SK-N-SH (cell line): ENCODE data around the gene EHMT2. TPM values are rescaled to one million over a fixed set of nuclear protein-coding genes. Genes with fewer than 3 reads are reported as not detected.
A peak's percentile ranks its signal among the peaks of the same experiment; 100 is the strongest.
"Not testable (repeated sequence)": the region's sequence is repeated elsewhere in the genome, so short reads cannot be mapped to it uniquely, and the experiment has no call there.

Experiments
- CTCF ChIA-PET: fragments of 300-600, 350-600 bp; formaldehyde crosslinking; extraction: SDS; loops from one replicate; lab custom pipeline; 2021; lab: Yijun Ruan, JAX
- POLR2A ChIA-PET: fragments of 350-600 bp; sonication (Branson Sonifier 250); formaldehyde crosslinking; extraction: SDS; loops from one replicate; lab custom pipeline; 2020; ENCODE audit warnings: antibody characterized with exemption, inconsistent platforms; lab: Yijun Ruan, JAX
- DNase-seq: peaks from one replicate; pipeline ENCODE4 v3.0.0; 2012
- H2AFZ ChIP-seq: fragments of 200-600 bp; sonication (generic); 2 replicates; pipeline ENCODE4 v1.8.1; 2016; ENCODE audit warnings: antibody characterized with exemption, mild to moderate bottlenecking, low read depth
- H3F3A ChIP-seq: fragments of 200-600 bp; sonication (generic); replicated peaks from 2 replicates; pipeline ENCODE3; 2016; ENCODE audit warnings: antibody characterized with exemption, mild to moderate bottlenecking; ENCODE audit not compliant: insufficient read depth
- H3K27ac ChIP-seq, 2 experiments: fragments of 200-500 bp in 1 of 2; fragments of 200-600 bp in 1 of 2; sonication (Bioruptor generic) in 1 of 2; sonication (generic), shearing (Covaris generic) in 1 of 2; 2 replicates each; pipeline versions ENCODE4 v1.5.1 to v1.6.1; 2014 to 2016; ENCODE audit warnings: low read depth in 2 of 2, inconsistent platforms in 1 of 2, low read length in 1 of 2, mild to moderate bottlenecking in 1 of 2, mixed read lengths in 1 of 2
- H3K27me3 ChIP-seq: fragments of 200-600 bp; sonication (generic), shearing (Covaris generic); 2 replicates; pipeline ENCODE4 v1.6.1; 2016; ENCODE audit warnings: mixed run types; ENCODE audit not compliant: insufficient read depth
- H3K36me3 ChIP-seq, 2 experiments: fragments of 200-500 bp in 1 of 2; fragments of 200-600 bp in 1 of 2; sonication (Bioruptor generic) in 1 of 2; sonication (generic) in 1 of 2; replicated peaks in 1 of 2; 2 replicates each; pipeline versions ENCODE3 to v1.5.1; 2014 to 2016; ENCODE audit warnings: low read length in 1 of 2, mild to moderate bottlenecking in 1 of 2; ENCODE audit not compliant: insufficient read depth in 2 of 2, control insufficient read depth in 1 of 2
- H3K4me1 ChIP-seq, 2 experiments: fragments of 200-500 bp in 1 of 2; fragments of 200-600 bp in 1 of 2; sonication (Bioruptor generic) in 1 of 2; sonication (generic), shearing (Covaris generic) in 1 of 2; 2 replicates each; pipeline versions ENCODE4 v1.5.1 to v1.6.1; 2014 to 2016; ENCODE audit warnings: low read depth in 1 of 2, low read length in 1 of 2, mixed run types in 1 of 2; ENCODE audit not compliant: insufficient read depth in 2 of 2, control insufficient read depth in 1 of 2
- H3K4me2 ChIP-seq: fragments of 200-600 bp; sonication (generic), shearing (Covaris generic); 2 replicates; pipeline ENCODE4 v1.6.1; 2017; ENCODE audit warnings: mixed run types
- H3K4me3 ChIP-seq, 2 experiments: fragments of 200-500 bp in 1 of 2; fragments of 200-600 bp in 1 of 2; sonication (Bioruptor generic) in 1 of 2; sonication (generic), shearing (Covaris generic) in 1 of 2; 2 replicates each; pipeline versions ENCODE4 v1.5.1 to v1.8.1; 2014 to 2016; ENCODE audit warnings: low read depth in 2 of 2, inconsistent platforms in 1 of 2, low read length in 1 of 2, mild to moderate bottlenecking in 1 of 2, mixed read lengths in 1 of 2, moderate library complexity in 1 of 2
- H3K79me2 ChIP-seq: fragments of 200-600 bp; sonication (generic); 2 replicates; pipeline ENCODE4 v1.8.1; 2017; ENCODE audit warnings: mild to moderate bottlenecking; ENCODE audit not compliant: insufficient read depth
- H3K9ac ChIP-seq: fragments of 200-600 bp; sonication (generic); 2 replicates; pipeline ENCODE4 v1.6.1; 2017; ENCODE audit warnings: mixed run types
- H3K9me2 ChIP-seq: fragments of 200-600 bp; sonication (generic); 2 replicates; pipeline ENCODE4 v1.6.1; 2017; ENCODE audit warnings: mixed run types
- H3K9me3 ChIP-seq: fragments of 200-600 bp; sonication (generic); 2 replicates; pipeline ENCODE4 v1.6.1; 2017; ENCODE audit warnings: mixed run types, mild to moderate bottlenecking, moderate library complexity
- H4K20me1 ChIP-seq: fragments of 200-600 bp; sonication (generic); 2 replicates; pipeline ENCODE4 v1.6.1; 2017; ENCODE audit warnings: mild to moderate bottlenecking, mixed run types; ENCODE audit not compliant: insufficient read depth
- ELF1 ChIP-seq: IDR thresholded peaks from 2 replicates; pipeline ENCODE4 v1.4.0; 2012
- EP300 ChIP-seq, 2 experiments: IDR thresholded peaks; 2 replicates each; pipeline versions ENCODE4 v1.4.0 to v1.6.1; 2012; ENCODE audit warnings: borderline replicate concordance in 1 of 2, low read depth in 1 of 2, low read length in 1 of 2
- FOXJ3 ChIP-seq: sonication (generic); formaldehyde crosslinking; IDR thresholded peaks from 2 replicates; pipeline ENCODE4 v1.5.1; 2020; ENCODE audit warnings: mild to moderate bottlenecking, missing genetic modification reagents
- GABPA ChIP-seq: IDR thresholded peaks from 2 replicates; pipeline ENCODE4 v1.4.0; 2012; ENCODE audit warnings: low read depth, mild to moderate bottlenecking
- MAX ChIP-seq: IDR thresholded peaks from 2 replicates; pipeline ENCODE4 v1.4.0; 2012; ENCODE audit warnings: low read depth
- MEF2A ChIP-seq: IDR thresholded peaks from 2 replicates; pipeline ENCODE4 v1.4.0; 2012; ENCODE audit warnings: low read depth, borderline replicate concordance
- MXI1 ChIP-seq: IDR thresholded peaks from 2 replicates; pipeline ENCODE4 v1.6.1; 2012; ENCODE audit warnings: mild to moderate bottlenecking, low read depth, low read length, improper control_type of control experiment
- NFIC ChIP-seq: IDR thresholded peaks from 2 replicates; pipeline ENCODE4 v1.4.0; 2012; ENCODE audit warnings: borderline replicate concordance
- PBX3 ChIP-seq: IDR thresholded peaks from 2 replicates; pipeline ENCODE4; 2012
- POLR2AphosphoS5 ChIP-seq: IDR thresholded peaks from 2 replicates; pipeline ENCODE4 v1.6.1; 2012; ENCODE audit warnings: low read depth, low read length
- RCOR1 ChIP-seq: fragments of 150-350 bp; IDR thresholded peaks from 2 replicates; pipeline ENCODE4 v1.6.1; 2017; ENCODE audit warnings: antibody characterized with exemption, low read length
- TCF12 ChIP-seq: IDR thresholded peaks from 2 replicates; pipeline ENCODE4 v1.4.0; 2012
- YY1 ChIP-seq: IDR thresholded peaks from 2 replicates; pipeline ENCODE4 v1.4.0; 2012; ENCODE audit warnings: low read depth, mild to moderate bottlenecking
- WGBS: methylation state at CpG from one replicate; pipeline ENCODE4 v1.1.6; 2017; ENCODE audit warnings: low lambda C conversion rate; 5-methylcytosine and 5-hydroxymethylcytosine counted together
- polyA plus RNA-seq, 3 experiments: library from polyadenylated mRNA; depleted of rRNA; stranded (reverse); fragments of >200 nt; gene quantifications; 2 replicates each; pipeline ENCODE4 v1.2.3, GENCODE V29; 2012

The EHMT2 gene
- polyA plus RNA-seq, 1 of the 3 experiments (the other 2 are of a cell fraction), result 72.0 TPM

GRCh38 chr6:31858707-31859106 lies 38.8 kb downstream of the EHMT2 start:
- no peak overlapping the region for H3K4me3 ChIP-seq
- no peak overlapping the region for H3K4me2 ChIP-seq
- no peaks in the 10 kb centered on the region for H4K20me1 ChIP-seq
- no peaks in the 10 kb centered on the region for H3K27me3 ChIP-seq
- DNase-seq, result no peak
- H3K27ac ChIP-seq, result no peak overlapping the region
- peaks cover 10% of the 10 kb centered on the region for H3K79me2 ChIP-seq
- ChIA-PET CTCF (no interaction called here), POLR2A (no interaction called here)
- peaks cover 4 to 11% of the 10 kb centered on the region in 2 experiments for H3K36me3 ChIP-seq
- H3K9me3 ChIP-seq, result no peaks in the 10 kb centered on the region
- no peak overlapping the region for H2AFZ ChIP-seq
- peaks cover 0 to 7% of the 10 kb centered on the region in 2 experiments; a peak in 1 of 4 replicates for H3K4me1 ChIP-seq
- WGBS, result 94% methylated on average over 8 of the region's 8 CpGs
- H3K9ac ChIP-seq, result no peak overlapping the region
- TF ChIP-seq EP300 (IDR thresholded peaks at IDR 0.05; ENCODE audit: borderline replicate concordance in 1 of 2, low read depth in 1 of 2, low read length in 1 of 2), result no peak
- TF ChIP-seq NFIC, result no peak
- TF ChIP-seq TCF12, result no peak
- no peak for TF ChIP-seq POLR2AphosphoS5
- no peak for TF ChIP-seq RCOR1
- no peak for TF ChIP-seq FOXJ3
- TF ChIP-seq GABPA, result no peak
- TF ChIP-seq MXI1, result no peak
- TF ChIP-seq MEF2A, result no peak
- no peak for TF ChIP-seq MAX
- no peak for TF ChIP-seq ELF1
- no peak for TF ChIP-seq YY1
- no peak for TF ChIP-seq PBX3
- TF ChIP-seq, all 33 proteins: peak for 0
- Histone ChIP-seq H3K9me2 (no peaks in the 10 kb centered on the region), H3F3A (peaks cover 7% of the 10 kb centered on the region)

- CTCF ChIA-PET, result interaction anchor here (1.2 to 1.6 kb wide), 3 partner anchors 31 to 128 kb away, joined by 3 to 5 read pairs (median 4); partner anchors contain the start of gene DDAH2
- H3K4me2 ChIP-seq, H3K27ac ChIP-seq, H3K9ac ChIP-seq, H3K27me3 ChIP-seq, POLR2A ChIA-PET, H4K20me1 ChIP-seq, H2AFZ ChIP-seq, H3K4me1 ChIP-seq, H3K4me3 ChIP-seq, H3K79me2 ChIP-seq, H3F3A ChIP-seq, H3K9me3 ChIP-seq, DNase-seq, H3K9me2 ChIP-seq: not testable (repeated sequence)
- 98% methylated on average over 8 of the region's 8 CpGs for WGBS
- peaks cover 4 to 11% of the 10 kb centered on the region in 2 experiments for H3K36me3 ChIP-seq
Observed at GRCh38 chr6:31857774-31858173, 39.7 kb downstream of the EHMT2 start.

GRCh38 chr6:31851980-31852718 lies 45.3 kb downstream of the EHMT2 start:
- H3K9me3 ChIP-seq, H3K9ac ChIP-seq, H4K20me1 ChIP-seq, H3K79me2 ChIP-seq, H3F3A ChIP-seq, H3K4me2 ChIP-seq, CTCF ChIA-PET, H3K4me1 ChIP-seq, H3K27ac ChIP-seq, H3K27me3 ChIP-seq, H2AFZ ChIP-seq, H3K36me3 ChIP-seq, H3K9me2 ChIP-seq, H3K4me3 ChIP-seq: not testable (repeated sequence)
- 66% methylated on average over 9 of the region's 35 CpGs for WGBS
- DNase-seq, result peak; percentile 10
- POLR2A ChIA-PET, result interaction anchor here (0.8 kb wide), 1 partner anchor 100 kb away, joined by 3 read pairs; no protein-coding TSS in a partner anchor
